GM18526 (cell line): Measurements from ENCODE around the gene BBX.
A peak's percentile ranks its signal among the peaks of the same experiment; 100 is the strongest.

ENCODE experiments used
- POLR2A ChIP-seq: IDR thresholded peaks from 3 replicates; pipeline ENCODE4 v1.6.1; 2011; ENCODE audit not compliant: insufficient read length; ENCODE audit errors: extremely low read depth

BBX gene

GRCh38 chr3:107522510-107523288 lies at the start of gene BBX:
BBX (plus strand) TSS chr3:107522962; CDS start chr3:107710461, 187,499 bp downstream.
- peak; percentile 53 for TF ChIP-seq POLR2A

- TF ChIP-seq POLR2A = no peak
Observed at GRCh38 chr3:107476462-107476861, 46.3 kb upstream of the BBX start.

- TF ChIP-seq POLR2A = no peak
Observed at GRCh38 chr3:107487490-107487889, 35.3 kb upstream of the BBX start.

GRCh38 chr3:107488942-107489341 lies 33.8 kb upstream of the BBX start:
- no peak for TF ChIP-seq POLR2A

DNA sequence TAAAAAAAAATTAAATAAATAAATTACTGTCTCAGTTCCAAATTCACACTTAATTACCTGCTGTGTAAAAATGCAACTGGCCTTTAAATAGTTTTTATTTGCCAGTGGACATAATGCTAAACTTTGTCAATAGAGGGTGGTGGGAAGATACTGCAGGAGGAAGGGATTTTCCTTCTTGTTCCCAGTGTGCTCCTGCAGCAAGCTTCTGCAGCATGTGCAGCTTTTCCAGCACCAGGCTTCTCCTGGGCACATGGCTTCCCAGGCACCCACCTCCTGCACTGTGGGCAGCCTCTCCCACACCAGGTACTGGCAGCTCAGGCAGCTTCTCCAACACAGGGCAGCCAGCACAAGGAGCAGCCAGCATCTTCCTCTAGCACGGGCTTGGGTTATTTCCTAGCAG lies 29.6 kb upstream of the BBX start:
- TF ChIP-seq POLR2A = no peak

DNA sequence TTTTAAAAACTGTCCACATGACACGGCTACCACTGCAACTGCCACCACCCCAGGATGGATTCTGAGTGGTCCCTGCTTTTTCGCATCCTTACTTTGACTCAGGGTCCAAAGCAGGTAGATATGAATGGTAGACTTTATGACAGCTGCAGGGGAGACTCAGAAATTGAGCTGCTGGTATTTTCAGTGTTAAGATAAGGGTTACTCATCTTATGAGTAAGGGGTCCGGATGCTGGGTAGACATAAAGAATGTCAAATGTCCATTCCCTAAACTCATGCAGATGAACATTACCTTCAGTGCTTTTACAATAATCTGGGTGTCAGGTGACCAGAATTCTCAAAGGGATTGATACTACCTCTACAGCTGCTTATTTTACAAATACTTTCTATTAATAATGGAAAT lies 25.9 kb upstream of the BBX start:
- no peak for TF ChIP-seq POLR2A

GRCh38 chr3:107498646-107499045 lies 24.1 kb upstream of the BBX start:
- no peak for TF ChIP-seq POLR2A

DNA sequence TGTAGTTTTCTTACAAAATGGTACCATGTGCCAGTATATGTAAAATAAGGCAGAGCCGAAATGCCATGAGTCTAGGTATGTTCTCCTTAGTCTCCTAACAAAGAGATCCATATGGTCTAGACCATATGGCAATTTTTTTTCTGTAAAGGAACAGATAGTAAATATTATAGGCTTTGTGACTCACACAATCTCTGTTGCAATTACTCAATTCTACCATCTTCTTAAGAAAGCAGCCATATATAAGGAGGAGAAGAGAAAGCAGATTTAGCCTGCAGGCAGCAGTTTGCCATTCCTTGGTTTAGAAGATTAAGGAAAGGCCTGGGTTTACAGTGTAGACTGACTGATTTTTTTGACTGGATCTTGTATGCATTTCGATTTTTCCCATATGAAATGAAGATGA lies 16.3 kb upstream of the BBX start:
- no peak for TF ChIP-seq POLR2A

GRCh38 chr3:107508331-107508730 lies 14.4 kb upstream of the BBX start:
- no peak for TF ChIP-seq POLR2A

GRCh38 chr3:107512108-107512507 lies 10.7 kb upstream of the BBX start:
- TF ChIP-seq POLR2A = no peak

GRCh38 chr3:107514453-107514852 lies 8.3 kb upstream of the BBX start:
- TF ChIP-seq POLR2A = no peak

DNA sequence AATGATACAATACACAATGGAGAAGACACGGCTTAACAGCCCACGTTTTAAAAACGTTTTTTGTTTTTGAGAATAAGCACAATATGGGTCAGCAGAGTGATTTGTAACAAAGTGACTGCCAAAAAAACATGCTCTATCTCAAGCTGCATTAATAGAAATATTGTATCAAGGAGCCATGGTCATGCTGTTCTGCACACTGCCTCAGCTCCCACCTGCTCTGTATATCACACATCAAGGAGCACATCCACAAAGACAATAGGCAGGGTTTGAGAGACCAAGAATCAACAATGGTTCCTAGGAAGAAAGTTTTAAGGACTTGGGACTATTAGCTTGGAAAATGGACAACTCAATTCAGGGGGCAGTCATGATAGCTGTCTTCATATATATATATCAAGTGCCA lies 6.3 kb upstream of the BBX start:
- TF ChIP-seq POLR2A = no peak

DNA sequence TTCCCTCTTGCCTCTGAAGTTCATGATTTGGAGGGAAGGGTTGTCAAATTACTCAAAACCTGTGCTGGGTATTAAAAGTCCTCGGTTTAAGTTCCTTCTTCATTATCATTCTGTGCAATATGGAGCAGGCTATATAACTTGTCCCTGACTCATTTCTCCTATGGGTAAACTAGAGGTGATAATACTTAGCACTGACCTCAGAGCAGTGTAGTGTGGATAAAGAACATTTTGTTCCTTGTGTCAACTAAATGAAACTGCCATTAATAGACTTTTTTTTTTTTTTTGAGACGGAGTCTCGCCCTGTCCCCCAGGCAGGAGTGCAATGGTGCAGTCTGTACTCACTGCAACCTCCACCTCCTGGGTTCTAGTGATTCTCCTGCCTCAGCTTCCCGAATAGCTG lies 2.2 kb upstream of the BBX start:
- no peak for TF ChIP-seq POLR2A

- no peak for TF ChIP-seq POLR2A
Observed at GRCh38 chr3:107521469-107522059, 1.2 kb upstream of the BBX start.

- TF ChIP-seq POLR2A = peak; percentile 4
Observed at GRCh38 chr3:107523289-107523538, 452 bp downstream of the BBX start.

GRCh38 chr3:107523539-107524325 lies 970 bp downstream of the BBX start:
- TF ChIP-seq POLR2A = no peak
